ENCODE results near the gene ARV1.

The ARV1 gene

DNA sequence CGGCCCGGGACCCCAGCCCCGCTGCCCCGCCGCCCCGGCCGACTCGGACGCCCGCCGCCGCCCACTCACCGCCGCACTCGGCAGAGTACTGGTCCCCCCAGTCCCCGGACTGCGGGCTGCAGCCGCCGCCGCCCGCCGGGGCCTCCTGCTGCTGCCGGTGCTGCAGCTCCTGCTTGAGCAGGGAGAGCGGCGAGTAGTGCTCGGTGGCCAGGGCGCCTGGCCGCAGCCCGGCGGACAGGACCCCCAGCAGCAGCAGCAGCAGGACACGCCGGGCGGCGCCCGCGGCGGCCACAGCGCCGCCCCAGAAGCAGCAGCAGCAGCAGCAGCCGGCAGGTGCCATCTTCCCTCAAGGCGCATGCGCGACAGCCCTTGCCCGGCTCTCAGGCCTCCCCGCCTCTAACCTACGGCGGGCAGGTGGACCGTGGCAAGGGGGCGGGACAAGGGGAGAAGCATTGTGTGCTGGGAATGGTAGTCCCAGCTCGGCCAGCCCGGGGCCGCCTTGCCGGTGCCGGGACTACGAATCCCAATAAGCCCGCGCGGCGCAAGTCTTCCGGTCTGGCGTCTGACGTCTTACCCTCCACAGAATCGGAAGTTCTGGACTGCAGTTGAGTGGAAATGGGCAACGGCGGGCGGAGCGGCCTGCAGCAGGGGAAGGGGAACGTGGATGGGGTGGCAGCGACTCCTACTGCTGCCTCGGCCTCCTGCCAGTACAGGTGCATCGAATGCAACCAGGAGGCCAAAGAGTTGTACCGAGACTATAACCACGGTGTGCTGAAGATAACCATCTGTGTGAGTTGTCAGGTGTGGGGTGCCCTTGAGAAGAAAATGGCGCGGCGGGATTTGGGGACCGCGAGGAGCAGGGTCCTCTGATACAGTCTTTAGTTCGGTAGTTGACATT is at the start of gene ARV1, which contains the start of gene TTC13:
ARV1 (plus strand) TSS at position 604 of the 898 bp plus-strand sequence; CDS start at position 616, 12 bp downstream.
TTC13 (minus strand) TSS at position 371 of the 898 bp plus-strand sequence; CDS start at position 340, 31 bp downstream.
- Histone ChIP-seq H3K9me2 (replicated peaks; ENCODE audit: low read depth, low read length) (no peaks in the 10 kb centered on the region), H3K36me3 (ENCODE audit: insufficient read depth, low read length) (no peaks in the 10 kb centered on the region), H3K4me3 (ENCODE audit: low read length, poor library complexity, severe bottlenecking) (peak within 1 kb of the TSS; percentile 96), H3F3A (ENCODE audit: low read depth) (no peaks in the 10 kb centered on the region), H3K9me3 (ENCODE audit: insufficient read depth, low read depth, low read length) (no peaks in the 10 kb centered on the region), H2AFZ (ENCODE audit: low read length) (peak within 1 kb of the TSS; percentile 95), H3K9ac (ENCODE audit: low read depth, low read length, poor library complexity, severe bottlenecking) (peak within 1 kb of the TSS; percentile 86), H3K79me2 (ENCODE audit: insufficient read depth, low read length) (peaks cover 16% of the 10 kb centered on the region), H3K27me3 (ENCODE audit: insufficient read depth, low read length, poor library complexity, severe bottlenecking) (no peaks in the 10 kb centered on the region), H4K20me1 (ENCODE audit: insufficient read depth, low read length, poor library complexity, severe bottlenecking) (peaks cover 20% of the 10 kb centered on the region), H3K4me1 (ENCODE audit: insufficient read depth, low read length, poor library complexity, severe bottlenecking) (peaks cover 32% of the 10 kb centered on the region), H3K4me2 (ENCODE audit: low read depth, low read length, poor library complexity, severe bottlenecking) (peak within 1 kb of the TSS; percentile 93)
- TF ChIP-seq CTCF (conservative IDR thresholded peaks at IDR 0.05; ENCODE audit: low read length): peak; percentile 63
- TF ChIP-seq EZH2phosphoT487 (IDR thresholded peaks at IDR 0.05; ENCODE audit: borderline replicate concordance): no peak

DNA sequence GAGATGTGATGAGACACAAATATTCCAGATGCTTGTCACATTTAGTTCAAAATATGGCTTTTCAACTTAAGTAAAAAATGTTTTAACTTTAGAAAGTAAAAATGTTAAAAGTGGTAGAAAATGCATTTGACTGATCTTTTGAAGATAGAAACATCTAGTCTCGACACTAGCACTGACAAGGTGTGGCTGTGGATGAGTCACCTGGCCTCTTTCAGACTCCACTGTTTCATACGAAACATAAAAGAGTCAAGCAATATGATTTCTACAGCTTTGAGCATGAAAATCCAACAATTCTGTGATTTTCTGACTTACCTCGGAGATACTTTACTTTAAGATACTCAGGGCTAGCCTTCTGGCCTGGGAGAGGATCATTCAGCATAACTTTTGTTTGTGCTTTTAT is 47.9 kb upstream of the ARV1 start:
- Histone ChIP-seq H3K4me3 (ENCODE audit: low read length, poor library complexity, severe bottlenecking) (no peak overlapping the region), H3K4me2 (ENCODE audit: low read depth, low read length, poor library complexity, severe bottlenecking) (no peak overlapping the region), H3F3A (ENCODE audit: low read depth) (no peaks in the 10 kb centered on the region), H3K9ac (ENCODE audit: low read depth, low read length, poor library complexity, severe bottlenecking) (no peak overlapping the region), H3K79me2 (ENCODE audit: insufficient read depth, low read length) (no peaks in the 10 kb centered on the region), H3K9me3 (ENCODE audit: insufficient read depth, low read depth, low read length) (no peaks in the 10 kb centered on the region), H4K20me1 (ENCODE audit: insufficient read depth, low read length, poor library complexity, severe bottlenecking) (no peaks in the 10 kb centered on the region), H3K36me3 (ENCODE audit: insufficient read depth, low read length) (peaks cover 16% of the 10 kb centered on the region; the same call in 1 of the 2 replicates), H3K27me3 (ENCODE audit: insufficient read depth, low read length, poor library complexity, severe bottlenecking) (no peaks in the 10 kb centered on the region), H3K9me2 (replicated peaks; ENCODE audit: low read depth, low read length) (no peaks in the 10 kb centered on the region), H3K4me1 (ENCODE audit: insufficient read depth, low read length, poor library complexity, severe bottlenecking) (no peaks in the 10 kb centered on the region), H2AFZ (ENCODE audit: low read length) (no peak overlapping the region)
- TF ChIP-seq CTCF (conservative IDR thresholded peaks at IDR 0.05; ENCODE audit: low read length) (no peak), EZH2phosphoT487 (IDR thresholded peaks at IDR 0.05; ENCODE audit: borderline replicate concordance) (no peak)

- H4K20me1 ChIP-seq (ENCODE audit: insufficient read depth, low read length, poor library complexity, severe bottlenecking): no peaks in the 10 kb centered on the region
- no peak overlapping the region for H3K9ac ChIP-seq (ENCODE audit: low read depth, low read length, poor library complexity, severe bottlenecking)
- 0 out of 2 replicates have a peak, but pooled peaks cover 2% of the 10 kb centered on the region for H3K36me3 ChIP-seq (ENCODE audit: insufficient read depth, low read length)
- H2AFZ ChIP-seq (ENCODE audit: low read length): no peak overlapping the region
- H3F3A ChIP-seq (ENCODE audit: low read depth): no peaks in the 10 kb centered on the region
- no peaks in the 10 kb centered on the region for H3K9me2 ChIP-seq (replicated peaks; ENCODE audit: low read depth, low read length)
- no peaks in the 10 kb centered on the region for H3K4me1 ChIP-seq (ENCODE audit: insufficient read depth, low read length, poor library complexity, severe bottlenecking)
- no peak overlapping the region for H3K4me3 ChIP-seq (ENCODE audit: low read length, poor library complexity, severe bottlenecking)
- no peak for TF ChIP-seq CTCF (conservative IDR thresholded peaks at IDR 0.05; ENCODE audit: low read length)
- TF ChIP-seq EZH2phosphoT487 (IDR thresholded peaks at IDR 0.05; ENCODE audit: borderline replicate concordance): no peak
- H3K79me2 ChIP-seq (ENCODE audit: insufficient read depth, low read length): no peaks in the 10 kb centered on the region
- no peaks in the 10 kb centered on the region for H3K27me3 ChIP-seq (ENCODE audit: insufficient read depth, low read length, poor library complexity, severe bottlenecking)
- no peaks in the 10 kb centered on the region for H3K9me3 ChIP-seq (ENCODE audit: insufficient read depth, low read depth, low read length)
- no peak overlapping the region for H3K4me2 ChIP-seq (ENCODE audit: low read depth, low read length, poor library complexity, severe bottlenecking)
Measured at GRCh38 chr1:230935852-230936251, 43.0 kb upstream of the ARV1 start.

All from Loucy (cell line).